ENCODE measurements around the gene CCDC186.
"Not testable (repeated sequence)": the region's sequence is repeated elsewhere in the genome, so short reads cannot be mapped to it uniquely, and the experiment has no call there.

The CCDC186 gene

GRCh38 chr10:114151892-114152291, 22.1 kb downstream of the CCDC186 start:
- Mint-ChIP-seq H3K4me3 (no peak overlapping the region), H3K4me1 (no peaks in the 10 kb centered on the region)
- ATAC-seq = no peak

DNA sequence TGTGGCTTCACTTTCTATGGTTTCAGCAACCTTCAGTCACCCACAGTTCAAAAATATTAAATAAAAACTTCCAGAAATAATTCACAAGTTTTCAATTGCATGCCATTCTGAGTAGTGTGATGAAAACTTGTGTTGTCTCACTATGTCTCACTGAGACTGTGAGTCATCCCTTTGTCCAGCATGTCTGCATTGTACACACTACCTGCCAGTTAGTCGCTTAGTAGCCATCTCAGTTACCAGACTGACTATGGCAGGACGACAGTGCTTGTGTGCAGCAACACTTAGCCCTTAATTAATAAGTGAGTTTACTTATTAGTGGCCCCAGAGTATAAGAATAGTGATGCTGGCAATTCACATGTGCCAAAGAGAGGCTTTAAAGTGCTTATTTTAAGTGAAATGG, 22.5 kb downstream of the CCDC186 start:
- Mint-ChIP-seq H3K27ac (no peak overlapping the region), H3K27me3 (no peaks in the 10 kb centered on the region), H3K4me1 (no peaks in the 10 kb centered on the region), H3K4me3 (no peak overlapping the region), H3K9me3 (no peaks in the 10 kb centered on the region)
- DNase-seq (no peak), ATAC-seq (peak; percentile 76)

More at GRCh38 chr10:114151892-114152291, 22.1 kb downstream of the CCDC186 start:
- DNase-seq = no peak
- Mint-ChIP-seq H3K27ac (peak overlapping the region in 1 of 2 donors; percentile 10), H3K9me3 (no peaks in the 10 kb centered on the region), H3K27me3 (no peaks in the 10 kb centered on the region)

DNA sequence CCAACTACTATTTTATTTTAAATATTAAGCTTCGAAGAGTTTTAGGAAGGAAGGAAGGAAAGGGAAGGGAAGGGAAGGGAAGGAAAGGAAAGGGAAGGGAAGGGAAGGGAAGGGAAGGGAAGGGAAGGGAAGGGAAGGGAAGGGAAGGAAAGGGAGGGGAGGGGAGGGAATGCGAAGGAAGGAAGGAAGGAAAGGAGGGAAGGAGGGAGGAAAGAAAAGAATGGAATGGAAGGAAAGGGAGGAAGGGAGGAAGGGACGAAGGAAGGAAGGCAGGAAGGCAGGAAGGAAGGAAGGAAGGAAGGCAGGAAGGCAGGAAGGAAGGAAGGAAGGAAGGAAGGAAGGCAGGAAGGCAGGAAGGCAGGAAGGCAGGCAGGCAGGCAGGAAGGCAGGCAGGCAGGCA, 24.5 kb downstream of the CCDC186 start:
- ATAC-seq, H3K27me3 Mint-ChIP-seq, H3K27ac Mint-ChIP-seq: not testable (repeated sequence)

DNA sequence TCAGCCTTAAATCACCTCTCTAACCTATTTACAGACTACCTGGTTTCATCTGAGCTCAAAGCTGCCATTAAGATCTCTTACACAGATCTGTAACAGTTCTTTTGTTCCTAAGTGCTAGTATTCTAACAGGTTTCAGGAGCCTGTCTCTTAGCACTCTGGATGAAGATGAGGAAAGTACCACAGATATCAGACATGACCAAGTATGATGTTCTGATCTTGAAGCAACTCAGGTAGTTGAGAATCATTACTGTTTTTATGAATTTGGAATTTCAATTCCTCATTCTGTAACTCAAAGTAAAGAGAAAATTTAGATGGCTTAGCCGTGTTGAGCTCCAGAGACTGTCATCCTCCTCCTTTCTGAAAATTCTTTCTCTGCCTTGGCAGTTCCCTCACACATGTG, 30.8 kb downstream of the CCDC186 start:
- DNase-seq (no peak), ATAC-seq (no peak)
- H3K4me3 Mint-ChIP-seq = no peak overlapping the region
- H3K9me3 Mint-ChIP-seq = no peaks in the 10 kb centered on the region
- H3K4me1 Mint-ChIP-seq = no peaks in the 10 kb centered on the region
- no peak overlapping the region for H3K27ac Mint-ChIP-seq
- H3K27me3 Mint-ChIP-seq = no peaks in the 10 kb centered on the region

More for the DNA sequence above, 24.5 kb downstream of the CCDC186 start:
- H3K4me3 Mint-ChIP-seq, H3K9me3 Mint-ChIP-seq, H3K4me1 Mint-ChIP-seq, DNase-seq: not testable (repeated sequence)

DNA sequence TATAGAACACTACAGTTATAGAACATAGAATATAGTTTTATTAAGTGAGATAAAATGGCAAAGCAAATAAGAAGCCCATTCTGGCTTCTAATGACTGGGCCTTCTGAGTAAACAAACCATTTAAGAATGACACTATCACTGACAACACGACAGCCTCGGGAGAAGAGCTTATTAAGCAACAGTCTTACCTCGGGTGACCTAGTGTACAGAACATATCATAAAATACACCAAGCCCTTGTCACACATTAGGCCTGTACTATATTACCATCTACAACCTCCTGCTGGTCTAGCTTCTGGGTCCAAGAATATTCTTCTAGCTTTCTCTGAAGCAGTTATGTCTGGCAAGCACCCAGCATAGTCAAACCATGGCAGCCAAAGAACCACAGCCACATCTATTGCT, 32.0 kb downstream of the CCDC186 start:
- H3K4me3 Mint-ChIP-seq = no peak overlapping the region
- no peak overlapping the region for H3K27ac Mint-ChIP-seq
- ATAC-seq (no peak), DNase-seq (no peak)
- H3K4me1 Mint-ChIP-seq = no peaks in the 10 kb centered on the region
- no peaks in the 10 kb centered on the region for H3K27me3 Mint-ChIP-seq
- H3K9me3 Mint-ChIP-seq = no peaks in the 10 kb centered on the region

DNA sequence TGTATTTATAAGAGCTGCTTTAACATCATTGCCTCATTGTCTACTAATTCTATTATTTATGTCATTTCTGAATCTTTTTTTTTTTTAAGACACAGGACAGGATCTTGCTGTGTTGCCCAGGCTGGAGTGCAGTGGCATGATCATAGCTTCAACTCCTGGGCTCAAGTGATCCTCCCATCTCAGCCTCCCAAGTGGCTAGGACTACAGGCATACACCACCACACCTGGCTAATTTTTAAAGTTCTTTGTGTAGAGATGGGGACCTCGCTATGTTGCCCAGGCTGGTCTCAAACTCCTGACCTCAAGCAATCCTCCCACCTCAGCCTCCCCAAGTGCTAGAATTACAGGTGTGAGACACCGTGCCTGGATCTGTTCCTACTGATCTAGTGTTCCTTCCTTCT, 33.2 kb downstream of the CCDC186 start:
- DNase-seq, H3K27ac Mint-ChIP-seq, H3K4me1 Mint-ChIP-seq, H3K4me3 Mint-ChIP-seq, ATAC-seq, H3K9me3 Mint-ChIP-seq, H3K27me3 Mint-ChIP-seq: not testable (repeated sequence)

GRCh38 chr10:114140036-114140435, 34.0 kb downstream of the CCDC186 start:
- DNase-seq (no peak), ATAC-seq (no peak)
- peak overlapping the region in 1 of 2 donors; percentile 73 for H3K27ac Mint-ChIP-seq
- no peaks in the 10 kb centered on the region for H3K9me3 Mint-ChIP-seq
- H3K27me3 Mint-ChIP-seq = no peaks in the 10 kb centered on the region
- H3K4me3 Mint-ChIP-seq = no peak overlapping the region
- H3K4me1 Mint-ChIP-seq = no peaks in the 10 kb centered on the region

GRCh38 chr10:114138581-114138980, 35.4 kb downstream of the CCDC186 start:
- H3K9me3 Mint-ChIP-seq = no peaks in the 10 kb centered on the region
- no peak overlapping the region for H3K4me3 Mint-ChIP-seq
- H3K4me1 Mint-ChIP-seq = no peaks in the 10 kb centered on the region
- no peak for DNase-seq
- no peaks in the 10 kb centered on the region for H3K27me3 Mint-ChIP-seq
- ATAC-seq = no peak
- no peak overlapping the region for H3K27ac Mint-ChIP-seq

DNA sequence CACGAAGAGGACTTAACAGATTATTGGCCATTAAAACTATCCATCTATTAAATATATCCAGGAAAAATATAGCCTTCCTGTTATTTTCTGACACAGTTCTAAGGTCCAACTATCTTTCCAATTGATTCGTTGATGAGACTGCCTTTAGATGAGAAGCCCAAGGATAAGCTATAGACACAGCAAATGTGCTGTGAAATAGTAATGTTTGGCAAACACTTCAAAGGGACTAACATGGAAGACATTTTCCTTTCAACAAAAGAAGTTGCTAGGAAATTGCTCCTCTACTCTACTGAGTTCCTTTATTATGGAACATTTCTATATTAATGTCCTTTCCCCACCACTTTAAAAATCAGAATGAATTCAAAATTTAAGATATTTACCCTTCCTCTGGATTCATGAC, 38.5 kb downstream of the CCDC186 start:
- Mint-ChIP-seq H3K4me3 (no peak overlapping the region), H3K27ac (no peak overlapping the region), H3K4me1 (no peaks in the 10 kb centered on the region), H3K9me3 (no peaks in the 10 kb centered on the region), H3K27me3 (no peaks in the 10 kb centered on the region)
- no peak for DNase-seq
- no peak for ATAC-seq

- Mint-ChIP-seq H3K4me3 (no peak overlapping the region), H3K9me3 (no peaks in the 10 kb centered on the region), H3K27me3 (no peaks in the 10 kb centered on the region), H3K27ac (peak overlapping the region in 1 of 2 donors; percentile 30), H3K4me1 (no peaks in the 10 kb centered on the region)
- no peak for ATAC-seq
- no peak for DNase-seq
These were observed 42.9 kb downstream of the CCDC186 start for GRCh38 chr10:114131094-114131493.

- Mint-ChIP-seq H3K4me1 (no peaks in the 10 kb centered on the region), H3K27me3 (peaks cover 7% of the 10 kb centered on the region), H3K27ac (no peak overlapping the region), H3K9me3 (no peaks in the 10 kb centered on the region), H3K4me3 (no peak overlapping the region)
- DNase-seq (no peak), ATAC-seq (no peak)
These were observed 53.0 kb downstream of the CCDC186 start for GRCh38 chr10:114121031-114121430.

DNA sequence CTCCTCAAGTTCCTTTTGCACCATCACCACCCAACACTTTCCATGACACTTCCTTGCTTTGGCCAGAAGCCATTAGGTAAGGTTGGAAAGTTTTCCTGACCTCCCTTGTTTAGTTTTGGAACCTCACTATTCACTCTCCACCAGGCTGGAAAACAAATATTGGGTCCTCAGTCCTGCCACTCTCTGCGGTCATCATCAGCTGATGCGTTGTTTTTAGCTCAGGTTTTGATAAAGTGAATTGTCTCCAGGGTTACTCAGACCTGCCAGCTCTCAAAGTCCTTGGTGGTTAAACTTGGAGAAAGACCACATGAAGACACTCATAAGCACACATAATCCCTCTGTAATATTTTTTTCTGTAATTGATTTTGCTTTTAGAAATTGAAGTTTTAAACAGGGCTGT, 55.5 kb downstream of the CCDC186 start:
- ATAC-seq (no peak), DNase-seq (no peak)
- peaks cover 19% of the 10 kb centered on the region for H3K27me3 Mint-ChIP-seq
- no peaks in the 10 kb centered on the region for H3K4me1 Mint-ChIP-seq
- no peak overlapping the region for H3K4me3 Mint-ChIP-seq
- H3K27ac Mint-ChIP-seq = no peak overlapping the region
- no peaks in the 10 kb centered on the region for H3K9me3 Mint-ChIP-seq

- no peaks in the 10 kb centered on the region for H3K4me1 Mint-ChIP-seq
- H3K4me3 Mint-ChIP-seq = no peak overlapping the region
- no peak for DNase-seq
- ATAC-seq = no peak
- no peaks in the 10 kb centered on the region for H3K9me3 Mint-ChIP-seq
- H3K27me3 Mint-ChIP-seq = peaks cover 19% of the 10 kb centered on the region
- H3K27ac Mint-ChIP-seq = no peak overlapping the region
These were observed 56.3 kb downstream of the CCDC186 start for GRCh38 chr10:114117728-114118127.

GRCh38 chr10:114115661-114116445, 58.1 kb downstream of the CCDC186 start:
- Mint-ChIP-seq H3K4me1 (no peaks in the 10 kb centered on the region), H3K27ac (no peak overlapping the region), H3K27me3 (peaks cover 19% of the 10 kb centered on the region), H3K9me3 (no peaks in the 10 kb centered on the region), H3K4me3 (no peak overlapping the region)
- no peak for DNase-seq
- ATAC-seq = no peak

- DNase-seq = no peak
- H3K4me1 Mint-ChIP-seq = no peaks in the 10 kb centered on the region
- no peak for ATAC-seq
- H3K27ac Mint-ChIP-seq = no peak overlapping the region
- no peak overlapping the region for H3K4me3 Mint-ChIP-seq
- no peaks in the 10 kb centered on the region for H3K9me3 Mint-ChIP-seq
- H3K27me3 Mint-ChIP-seq = peaks cover 14% of the 10 kb centered on the region
These were observed 63.6 kb downstream of the CCDC186 start for GRCh38 chr10:114110174-114110972.

GRCh38 chr10:114103284-114103683, 70.7 kb downstream of the CCDC186 start:
- H3K4me3 Mint-ChIP-seq = no peak overlapping the region
- H3K27me3 Mint-ChIP-seq = peaks cover 46% of the 10 kb centered on the region
- ATAC-seq (no peak), DNase-seq (no peak)
- H3K27ac Mint-ChIP-seq = no peak overlapping the region
- H3K9me3 Mint-ChIP-seq = no peaks in the 10 kb centered on the region
- H3K4me1 Mint-ChIP-seq = peaks cover 37% of the 10 kb centered on the region
